H1 (cell line): ENCODE measurements around the gene SPATS2L. TPM values are rescaled to one million over a fixed set of nuclear protein-coding genes. Genes with fewer than 3 reads are reported as not detected.

Source experiments
- HDAC6 ChIP-seq: IDR thresholded peaks from one replicate; pipeline ENCODE4 v1.7.1; 2012; ENCODE audit warnings: low read depth, mild to moderate bottlenecking, inconsistent platforms, low read length, moderate library complexity
- SAP30 ChIP-seq: fragments of 300-600 bp; sonication (generic); IDR thresholded peaks from 2 replicates; pipeline ENCODE4 v1.7.1; 2012; ENCODE audit warnings: low read length, moderate library complexity, mild to moderate bottlenecking, inconsistent platforms; ENCODE audit not compliant: insufficient read depth, insufficient replicate concordance
- polyA plus RNA-seq, 7 experiments: library from polyadenylated mRNA; depleted of rRNA in 3 of 7; stranded (reverse) in 5 of 7; unstranded in 2 of 7; fragments of >200 nt in 5 of 7; fragments of 200-250 nt in 2 of 7; gene quantifications; 1 replicate in 5 of 7; 2 replicates in 1 of 7; 4 replicates in 1 of 7; pipeline versions ENCODE4 v1.2.1 to v1.2.3, GENCODE V29; 2011 to 2013; ENCODE audit warnings: missing spikeins in 2 of 7, mixed read lengths in 2 of 7
- total RNA-seq: library from RNA; stranded (reverse); fragmentation: NEBNext Ultra II Directional; extraction: Animal tissue kit (Norgen Biotek cat#: 25700); gene quantifications from 2 replicates; pipeline ENCODE4 v1.2.1, GENCODE V29; 2021

The SPATS2L gene
- total and polyA plus RNA-seq, 2 of the 8 experiments (the other 6 are each of a cell fraction or from before 2014, with no cell fraction given): 67.3 to 189 TPM

GRCh38 chr2:200262047-200262446 lies 44.4 kb upstream of the SPATS2L start (continued):
- no peak for TF ChIP-seq SAP30
- no peak for TF ChIP-seq HDAC6
